H1 (cell line): ENCODE measurements around the gene NOTUM. TPM values are rescaled to one million over a fixed set of nuclear protein-coding genes. Genes with fewer than 3 reads are reported as not detected.

Experiments
- CTCF ChIA-PET: fragments of 300-600 bp; sonication (Branson Sonifier 250); formaldehyde crosslinking; loops from one replicate; lab custom pipeline; 2021; ENCODE audit not compliant: partially characterized antibody; lab: Charles Lee
- POLR2A ChIA-PET: fragments of 300-600 bp; sonication (Branson Sonifier 250); formaldehyde crosslinking; loops from one replicate; lab custom pipeline; 2021; ENCODE audit warnings: inconsistent platforms; ENCODE audit not compliant: partially characterized antibody; lab: Charles Lee
- DNase-seq, 2 experiments: peaks; one replicate each; pipeline versions ENCODE4 v3.0.0 to v3.0.0-alpha.2; 2010 to 2022; ENCODE audit warnings: low spot score in 2 of 2, low read depth in 1 of 2, mixed read lengths in 1 of 2
- FAIRE-seq: peaks from 2 replicates; lab custom pipeline; 2011; peaks lifted over from hg19 to GRCh38; lab: Jason Lieb, UNC
- H2AFZ ChIP-seq: 2 replicates; pipeline ENCODE4 v1.8.1; 2012; ENCODE audit warnings: low read length, inconsistent platforms
- H2AK5ac ChIP-seq: 2 replicates; pipeline ENCODE4 v1.6.1; 2013; ENCODE audit warnings: low read depth, low read length
- H2BK120ac ChIP-seq: replicated peaks from 2 replicates; pipeline ENCODE3; 2013; ENCODE audit warnings: low read depth, low read length, inconsistent platforms
- H2BK12ac ChIP-seq: 2 replicates; pipeline ENCODE4 v1.6.1; 2013; ENCODE audit warnings: low read depth, low read length
- H2BK15ac ChIP-seq: 2 replicates; pipeline ENCODE4 v1.6.1; 2013; ENCODE audit warnings: low read length
- H2BK20ac ChIP-seq: 2 replicates; pipeline ENCODE4 v1.6.1; 2013; ENCODE audit warnings: low read length
- H2BK5ac ChIP-seq: 2 replicates; pipeline ENCODE4 v1.6.1; 2013; ENCODE audit warnings: low read depth, low read length
- H3K14ac ChIP-seq: 2 replicates; pipeline ENCODE4 v1.6.1; 2013; ENCODE audit warnings: inconsistent platforms; ENCODE audit not compliant: insufficient read length
- H3K18ac ChIP-seq: 2 replicates; pipeline ENCODE4 v1.6.1; 2013; ENCODE audit warnings: low read length; ENCODE audit errors: extremely low read depth
- H3K23ac ChIP-seq: 2 replicates; pipeline ENCODE4 v1.6.1; 2013; ENCODE audit warnings: inconsistent platforms; ENCODE audit not compliant: insufficient read length
- H3K23me2 ChIP-seq: 2 replicates; pipeline ENCODE4 v1.6.1; 2013; ENCODE audit warnings: low read depth, low read length
- H3K27ac ChIP-seq: 2 replicates; pipeline ENCODE4 v1.6.1; 2011; ENCODE audit warnings: low read depth, low read length, inconsistent platforms
- H3K27me3 ChIP-seq, 4 experiments: replicated peaks in 1 of 4; 1 replicate in 1 of 4; 2 replicates in 3 of 4; pipeline versions ENCODE4 v1.6.1 to v1.8.1; 2011 to 2013; ENCODE audit warnings: low read length in 3 of 4, mild to moderate bottlenecking in 3 of 4, inconsistent platforms in 2 of 4, mixed read lengths in 2 of 4, moderate library complexity in 1 of 4; ENCODE audit not compliant: control insufficient read depth in 3 of 4, insufficient read depth in 3 of 4; ENCODE audit errors: extremely low read depth in 1 of 4
- H3K36me3 ChIP-seq, 4 experiments: 2 replicates each; pipeline versions ENCODE4 v1.6.1 to v1.8.1; 2011 to 2013; ENCODE audit warnings: mild to moderate bottlenecking in 4 of 4, low read length in 3 of 4, moderate library complexity in 2 of 4, control low read depth in 1 of 4, inconsistent platforms in 1 of 4; ENCODE audit not compliant: insufficient read depth in 4 of 4, control insufficient read depth in 2 of 4
- H3K4ac ChIP-seq: replicated peaks from 2 replicates; pipeline ENCODE3; 2013; ENCODE audit warnings: low read length, low read depth, mixed read lengths, inconsistent platforms; ENCODE audit not compliant: insufficient read length
- H3K4me1 ChIP-seq, 4 experiments: replicated peaks in 1 of 4; 1 replicate in 1 of 4; 2 replicates in 3 of 4; pipeline versions ENCODE4 v1.6.1 to v1.8.1; 2011 to 2013; ENCODE audit warnings: low read length in 3 of 4, inconsistent platforms in 2 of 4, mixed read lengths in 1 of 4; ENCODE audit not compliant: insufficient read depth in 4 of 4, control insufficient read depth in 3 of 4
- H3K4me2 ChIP-seq, 2 experiments: 2 replicates each; pipeline versions ENCODE4 v1.6.1 to v1.8.1; 2011 to 2013; ENCODE audit warnings: low read depth in 2 of 2, low read length in 2 of 2, control low read depth in 1 of 2, inconsistent platforms in 1 of 2, mild to moderate bottlenecking in 1 of 2; ENCODE audit not compliant: insufficient read depth in 1 of 2
- H3K4me3 ChIP-seq, 4 experiments: fragments of 200-600, 300-600 bp in 1 of 4; sonication (generic), shearing (Covaris generic), sonication (Bioruptor Twin) in 1 of 4; 2 replicates each; pipeline versions ENCODE4 v1.5.1 to v1.8.1; 2011 to 2016; ENCODE audit warnings: low read length in 4 of 4, low read depth in 3 of 4, control low read depth in 2 of 4, inconsistent platforms in 2 of 4, mild to moderate bottlenecking in 2 of 4, mixed read lengths in 1 of 4, moderate library complexity in 1 of 4; ENCODE audit not compliant: insufficient read depth in 2 of 4; ENCODE audit errors: extremely low read depth in 1 of 4
- H3K56ac ChIP-seq: replicated peaks from 2 replicates; pipeline ENCODE3; 2013; ENCODE audit warnings: low read depth, mild to moderate bottlenecking, mixed read lengths, low read length, inconsistent platforms; ENCODE audit not compliant: insufficient read length
- H3K79me1 ChIP-seq: 2 replicates; pipeline ENCODE4 v1.6.1; 2013; ENCODE audit warnings: low read depth, low read length, control low read depth
- H3K79me2 ChIP-seq, 2 experiments: 2 replicates each; pipeline versions ENCODE4 v1.6.1 to v1.8.1; 2012 to 2013; ENCODE audit warnings: low read length in 2 of 2, mild to moderate bottlenecking in 2 of 2, inconsistent platforms in 1 of 2; ENCODE audit not compliant: insufficient read depth in 2 of 2, control insufficient read depth in 1 of 2
- H3K9ac ChIP-seq, 4 experiments: replicated peaks in 1 of 4; 1 replicate in 1 of 4; 2 replicates in 3 of 4; pipeline versions ENCODE4 v1.6.1 to v1.8.1; 2011 to 2013; ENCODE audit warnings: low read depth in 3 of 4, low read length in 3 of 4, control low read depth in 2 of 4, mild to moderate bottlenecking in 2 of 4, moderate library complexity in 2 of 4, inconsistent platforms in 1 of 4; ENCODE audit errors: extremely low read depth in 1 of 4
- H3K9me3 ChIP-seq, 2 experiments: 2 replicates each; pipeline versions ENCODE4 v1.6.1 to v1.8.1; 2012 to 2013; ENCODE audit warnings: mild to moderate bottlenecking in 2 of 2, moderate library complexity in 2 of 2, control low read depth in 1 of 2, inconsistent platforms in 1 of 2, low read depth in 1 of 2, low read length in 1 of 2, mixed read lengths in 1 of 2; ENCODE audit not compliant: insufficient read depth in 2 of 2
- H4K20me1 ChIP-seq, 2 experiments: replicated peaks in 1 of 2; 2 replicates each; pipeline versions ENCODE3 to v1.8.1; 2011 to 2013; ENCODE audit warnings: inconsistent platforms in 2 of 2, low read length in 2 of 2, mild to moderate bottlenecking in 1 of 2; ENCODE audit not compliant: insufficient read depth in 2 of 2, control insufficient read depth in 1 of 2
- H4K5ac ChIP-seq: 2 replicates; pipeline ENCODE4 v1.6.1; 2013; ENCODE audit warnings: low read length, low read depth, mixed read lengths, inconsistent platforms; ENCODE audit not compliant: insufficient read length
- H4K8ac ChIP-seq: 2 replicates; pipeline ENCODE4 v1.8.0; 2013; ENCODE audit warnings: mild to moderate bottlenecking, moderate library complexity, low read length, inconsistent platforms; ENCODE audit not compliant: insufficient read depth; ENCODE audit errors: extremely low read depth
- H4K91ac ChIP-seq: replicated peaks from 2 replicates; pipeline ENCODE3; 2013; ENCODE audit warnings: low read length, mixed read lengths, inconsistent platforms; ENCODE audit not compliant: insufficient read length
- CTBP2 ChIP-seq: IDR thresholded peaks from 2 replicates; pipeline ENCODE4 v1.7.0; 2011; ENCODE audit warnings: borderline replicate concordance, mild to moderate bottlenecking, moderate library complexity, mixed read lengths, low read length; ENCODE audit not compliant: insufficient read depth, insufficient read length
- CTCF ChIP-seq, 3 experiments: IDR thresholded peaks; 1 replicate in 2 of 3; 2 replicates in 1 of 3; pipeline versions ENCODE4 v1.5.1 to v1.6.1; 2011; ENCODE audit warnings: low read length in 3 of 3, mild to moderate bottlenecking in 3 of 3, inconsistent platforms in 2 of 3, low read depth in 1 of 3, moderate library complexity in 1 of 3; ENCODE audit not compliant: insufficient read depth in 1 of 3; ENCODE audit errors: control extremely low read depth in 1 of 3
- GABPA ChIP-seq: IDR thresholded peaks from 2 replicates; pipeline ENCODE4 v1.6.1; 2011; ENCODE audit warnings: mild to moderate bottlenecking, low read length, moderate library complexity, borderline replicate concordance; ENCODE audit not compliant: insufficient read depth
- POLR2A ChIP-seq, 2 experiments: IDR thresholded peaks; 1 replicate in 1 of 2; 2 replicates in 1 of 2; pipeline ENCODE4 v1.6.1; 2011; ENCODE audit warnings: low read depth in 2 of 2, low read length in 2 of 2, mild to moderate bottlenecking in 2 of 2; ENCODE audit errors: control extremely low read depth in 1 of 2
- RXRA ChIP-seq: IDR thresholded peaks from 2 replicates; pipeline ENCODE4 v1.6.1; 2011; ENCODE audit warnings: low read depth, mild to moderate bottlenecking, low read length, moderate library complexity; ENCODE audit not compliant: insufficient read depth
- SUZ12 ChIP-seq: fragments of 200-600 bp; sonication (generic); IDR thresholded peaks from 2 replicates; pipeline ENCODE4 v1.6.1; 2012; ENCODE audit warnings: mild to moderate bottlenecking, inconsistent platforms, low read length, moderate library complexity, mixed read lengths
- TCF12 ChIP-seq: IDR thresholded peaks from 2 replicates; pipeline ENCODE4 v1.6.1; 2011; ENCODE audit warnings: low read depth, mild to moderate bottlenecking, low read length
- WGBS, 2 experiments: shearing (Covaris generic) in 1 of 2; methylation state at CpG; one replicate each; pipeline versions ENCODE4 v1.1.6 to v1.1.7; 2013 to 2015; ENCODE audit warnings: low lambda C conversion rate in 2 of 2, mixed read lengths in 2 of 2, inconsistent platforms in 1 of 2, low coverage in 1 of 2, missing lambda C conversion rate in 1 of 2; ENCODE audit not compliant: insufficient replicate concordance in 2 of 2, insufficient coverage in 1 of 2, insufficient read length in 1 of 2; ENCODE audit errors: extremely low coverage in 1 of 2, missing lambda C conversion rate in 1 of 2; 5-methylcytosine and 5-hydroxymethylcytosine counted together
- polyA plus RNA-seq, 7 experiments: library from polyadenylated mRNA; depleted of rRNA in 3 of 7; stranded (reverse) in 5 of 7; unstranded in 2 of 7; fragments of >200 nt in 5 of 7; fragments of 200-250 nt in 2 of 7; gene quantifications; 1 replicate in 5 of 7; 2 replicates in 1 of 7; 4 replicates in 1 of 7; pipeline versions ENCODE4 v1.2.1 to v1.2.3, GENCODE V29; 2011 to 2013; ENCODE audit warnings: missing spikeins in 2 of 7, mixed read lengths in 2 of 7
- total RNA-seq: library from RNA; stranded (reverse); fragmentation: NEBNext Ultra II Directional; extraction: Animal tissue kit (Norgen Biotek cat#: 25700); gene quantifications from 2 replicates; pipeline ENCODE4 v1.2.1, GENCODE V29; 2021

NOTUM gene
- total and polyA plus RNA-seq, 2 of the 8 experiments (the other 6 are each of a cell fraction or from before 2014, with no cell fraction given), result 0.45 to 0.76 TPM

GRCh38 chr17:81916234-81917001, 44.6 kb downstream of the NOTUM start:
- Histone ChIP-seq H3K27ac (no peak overlapping the region), H4K8ac (no peak overlapping the region), H3K36me3 (peaks cover 11 to 33% (median 26%) of the 10 kb centered on the region in 4 experiments), H3K23me2 (peaks cover 5% of the 10 kb centered on the region), H2BK5ac (no peak overlapping the region), H3K79me1 (peaks cover 18% of the 10 kb centered on the region), H3K4ac (no peak overlapping the region), H3K4me3 (peak overlapping the region in 1 of 4 experiments; percentile 90; a peak in 3 of 8 replicates), H3K27me3 (no peaks in the 10 kb centered on the region), H4K91ac (no peak overlapping the region), H2BK15ac (no peak overlapping the region), H3K14ac (no peak overlapping the region), H3K79me2 (peaks cover 3 to 37% of the 10 kb centered on the region in 2 experiments; a peak in 3 of 4 replicates), H3K23ac (no peak overlapping the region), H3K4me1 (peaks cover 0 to 10% (median 3%) of the 10 kb centered on the region in 4 experiments; a peak in 4 of 7 replicates), H4K5ac (no peak overlapping the region), H3K9me3 (no peaks in the 10 kb centered on the region), H2AK5ac (no peak overlapping the region), H2BK12ac (no peak overlapping the region), H3K56ac (no peak overlapping the region), H2BK120ac (no peak overlapping the region), H2BK20ac (no peak overlapping the region), H3K4me2 (peak overlapping the region; percentile 71 to 87), H2AFZ (no peak overlapping the region), H4K20me1 (peaks cover 15 to 40% of the 10 kb centered on the region in 2 experiments), H3K9ac (peak overlapping the region in 1 of 4 experiments; percentile 20; a peak in 2 of 7 replicates), H3K18ac (no peak overlapping the region)
- no peak for DNase-seq
- POLR2A ChIA-PET, result interaction anchor here (0.8 to 8.7 kb wide), 9 partner anchors 11 to 60 kb away, joined by 3 to 135 read pairs (median 5); partner anchors contain the start of genes MAFG and PYCR1
- CTCF ChIA-PET, result interaction anchor here (1.0 to 2.8 kb wide), 9 partner anchors 9 to 121 kb away, joined by 3 to 12 read pairs (median 4); partner anchors contain the start of genes ARHGDIA, DCXR and MAFG
- FAIRE-seq, result no peak
- WGBS, 2 experiments, result 86% methylated on average over 17 of the region's 21 CpGs; no CpG with 5 or more reads in 1 of the 2 experiments
- TF ChIP-seq SUZ12, result no peak
- TF ChIP-seq RXRA, result no peak
- TF ChIP-seq CTBP2, result no peak
- no peak for TF ChIP-seq CTCF (IDR thresholded peaks at IDR 0.05; ENCODE audit: control extremely low read depth in 1 of 3, insufficient read depth in 1 of 3, low read depth in 1 of 3, low read length in 3 of 3)
- no peak for TF ChIP-seq POLR2A (IDR thresholded peaks at IDR 0.05; ENCODE audit: control extremely low read depth in 1 of 2, low read depth in 2 of 2, low read length in 2 of 2)
- no peak for TF ChIP-seq GABPA
- TF ChIP-seq TCF12, result no peak
